K562 (cell line): ENCODE data around the gene OGDH. TPM values are rescaled to one million over a fixed set of nuclear protein-coding genes. Genes with fewer than 3 reads are reported as not detected.

Experiments
- BRCA1 ChIP-seq, 2 experiments: fragments of 450-650 bp in 1 of 2; sonication (generic) in 1 of 2; formaldehyde crosslinking in 1 of 2; IDR thresholded peaks; 2 replicates each; pipeline versions ENCODE4 v1.5.0 to v1.6.1; 2017 to 2020; ENCODE audit warnings: mild to moderate bottlenecking in 1 of 2, missing genetic modification reagents in 1 of 2
- PHTF2 ChIP-seq: fragments of 250-450 bp; sonication (Bioruptor Pico); IDR thresholded peaks from 2 replicates; pipeline ENCODE4 v1.5.0; 2021; ENCODE audit warnings: mild to moderate bottlenecking
- POLR3G ChIP-seq: IDR thresholded peaks from 2 replicates; pipeline ENCODE4 v1.6.1; 2011; ENCODE audit not compliant: insufficient read length, insufficient replicate concordance; ENCODE audit errors: extremely low read depth
- PRPF4 ChIP-seq: fragments of 200-400 bp; formaldehyde crosslinking; IDR thresholded peaks from one replicate; pipeline ENCODE4 v1.6.1; 2017; ENCODE audit warnings: low read length, low read depth, mild to moderate bottlenecking; ENCODE audit not compliant: insufficient read depth, poor library complexity, severe bottlenecking
- RCOR1 ChIP-seq, 2 experiments: IDR thresholded peaks; 2 replicates each; pipeline ENCODE4 v1.6.1; 2012; ENCODE audit warnings: low read depth in 2 of 2, low read length in 2 of 2, borderline replicate concordance in 1 of 2, improper control_type of control experiment in 1 of 2
- RFX5 ChIP-seq: IDR thresholded peaks from 2 replicates; pipeline ENCODE4 v1.6.1; 2011; ENCODE audit warnings: low read depth, mild to moderate bottlenecking, improper control_type of control experiment, low read length
- SRF ChIP-seq, 2 experiments: fragments of 250-450, 450-650 bp in 1 of 2; sonication (Bioruptor Pico) in 1 of 2; sonication (generic) in 1 of 2; formaldehyde crosslinking; IDR thresholded peaks; 2 replicates each; pipeline versions ENCODE4 v1.5.0 to v1.5.1; 2020 to 2022; ENCODE audit warnings: mild to moderate bottlenecking in 1 of 2, missing genetic modification reagents in 1 of 2
- STAT5A ChIP-seq: IDR thresholded peaks from 2 replicates; pipeline ENCODE4 v1.6.1; 2012; ENCODE audit warnings: low read length, inconsistent platforms, borderline replicate concordance
- TAL1 ChIP-seq: fragments of 450-650 bp; IDR thresholded peaks from 2 replicates; pipeline ENCODE4 v1.6.1; 2016; ENCODE audit warnings: mild to moderate bottlenecking
- ZNF121 ChIP-seq: sonication (generic); formaldehyde crosslinking; conservative IDR thresholded peaks from 2 replicates; pipeline ENCODE4 v1.8.0; 2022; ENCODE audit warnings: missing genetic modification reagents
- ZNF551 ChIP-seq: fragments of 250-450 bp; sonication (Bioruptor Pico); IDR thresholded peaks from 2 replicates; pipeline ENCODE4 v1.5.0; 2021; ENCODE audit warnings: mild to moderate bottlenecking, moderate library complexity
- ZNF76 ChIP-seq: fragments of 250-450 bp; sonication (Bioruptor Pico); IDR thresholded peaks from 2 replicates; pipeline ENCODE4 v1.4.0; 2020; ENCODE audit warnings: mild to moderate bottlenecking, moderate library complexity, borderline replicate concordance
- polyA plus RNA-seq, 8 experiments: library from polyadenylated mRNA; depleted of rRNA in 4 of 8; stranded (reverse) in 5 of 8; unstranded in 3 of 8; fragments of >200 nt; fragmentation: Nextera tagmentation in 2 of 8; fragmentation: Illumina TruSeq in 1 of 8; extraction: Ambion mirVana in 2 of 8; extraction: Trizol in 1 of 8; gene quantifications; 2 replicates each; pipeline versions ENCODE4 v1.2.1 to v1.2.3, GENCODE V29; 2011 to 2014; ENCODE audit warnings: inconsistent platforms in 1 of 8, missing spikeins in 1 of 8
- total RNA-seq, 7 experiments: library from RNA; depleted of rRNA in 6 of 7; stranded (reverse); fragments of >200 nt in 6 of 7; fragmentation: Illumina TruSeq in 2 of 7; extraction: Trizol in 2 of 7; gene quantifications; 2 replicates each; pipeline versions ENCODE4 v1.2.1 to v1.2.3, GENCODE V29; 2011 to 2021; ENCODE audit warnings: low replicate concordance in 1 of 7
- TF ChIP-seq, protein P1 (sequence below): fragments of 250-450 bp; sonication (Bioruptor Pico); IDR thresholded peaks from 2 replicates; pipeline ENCODE4 v1.4.0; 2020
- TF ChIP-seq, protein P2 (sequence below): sonication (generic); formaldehyde crosslinking; IDR thresholded peaks from 2 replicates; pipeline ENCODE4 v1.8.0; 2022; ENCODE audit warnings: missing genetic modification reagents, mild to moderate bottlenecking, borderline replicate concordance
- TF ChIP-seq, protein P3 (sequence below): fragments of 450-650 bp; IDR thresholded peaks from 2 replicates; pipeline ENCODE4 v1.7.1; 2018; ENCODE audit warnings: mild to moderate bottlenecking, low read depth; ENCODE audit not compliant: partially characterized antibody
- TF ChIP-seq, protein P4 (sequence below): fragments of 200-400 bp; formaldehyde crosslinking; IDR thresholded peaks from 2 replicates; pipeline ENCODE4 v1.6.1; 2017; ENCODE audit warnings: mild to moderate bottlenecking, low read depth, low read length, moderate library complexity

The OGDH gene
- total and polyA plus RNA-seq, 9 of the 15 experiments (the other 6 are each of a cell fraction or from before 2014, with no cell fraction given), result 3.1 to 80.3 (median 23.5) TPM

DNA sequence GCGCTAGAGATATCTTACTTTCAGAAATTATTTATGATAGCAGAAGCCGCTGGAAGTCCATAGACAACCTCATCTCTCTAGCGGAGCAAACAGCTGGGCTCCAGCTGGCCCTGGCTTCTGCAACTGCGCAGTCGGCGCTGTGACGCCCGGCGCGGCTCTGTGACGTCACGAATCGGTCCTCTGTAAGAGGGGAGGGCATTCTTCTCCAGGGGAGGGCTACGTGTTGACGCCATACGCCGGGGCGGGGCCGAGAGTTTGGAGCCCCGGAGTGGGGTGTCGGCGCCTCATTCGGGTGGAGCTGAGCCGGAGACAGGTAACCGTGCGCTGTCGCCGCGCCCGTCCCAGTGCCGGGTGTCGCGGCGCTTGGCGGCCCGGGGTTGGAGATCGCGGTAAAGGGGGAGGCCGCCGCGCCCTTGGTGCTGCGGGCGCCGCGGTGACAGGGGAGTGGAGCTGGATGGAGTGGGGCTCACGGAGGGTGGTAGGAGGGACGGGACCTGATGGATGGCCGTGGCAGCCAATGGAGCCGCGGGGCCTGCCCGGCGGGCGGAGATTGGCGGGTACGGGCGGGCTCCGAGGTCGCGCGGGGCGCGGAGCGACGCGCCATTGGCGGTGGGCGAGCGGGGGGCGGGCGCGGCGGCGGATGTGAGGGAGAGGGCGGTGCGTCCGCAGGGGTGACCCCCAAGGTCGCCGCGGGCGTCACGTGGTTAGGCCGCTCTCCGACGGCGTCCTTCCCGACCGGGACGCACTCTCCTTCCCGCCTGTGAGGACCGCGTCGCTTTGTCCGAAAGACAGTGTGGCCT lies at the start of gene OGDH (continued):
- TF ChIP-seq PRPF4 (no peak), PHTF2 (CRISPR knock-in tag) (no peak), STAT5A (no peak), ZNF551 (CRISPR knock-in tag) (no peak), ZNF121 (CRISPR knock-in tag) (no peak), ZNF76 (CRISPR knock-in tag) (no peak), RFX5 (peak; percentile 79; the same call in 1 of the 2 replicates), RCOR1 (IDR thresholded peaks at IDR 0.05; ENCODE audit: borderline replicate concordance in 1 of 2, low read depth in 2 of 2, low read length in 2 of 2) (0 out of 4 replicates have a peak, but pooled peaks of 1 of the 2 experiments have one; percentile 39), POLR3G (no peak), SRF (CRISPR knock-in tag; IDR thresholded peaks at IDR 0.05) (peak in 1 of 2 experiments; percentile 58; a peak in 2 of 4 replicates), TAL1 (no peak), BRCA1 (IDR thresholded peaks at IDR 0.05) (no peak), BRCA1 (CRISPR knock-in tag; IDR thresholded peaks at IDR 0.05) (no peak)
- TF ChIP-seq, protein P1, sequence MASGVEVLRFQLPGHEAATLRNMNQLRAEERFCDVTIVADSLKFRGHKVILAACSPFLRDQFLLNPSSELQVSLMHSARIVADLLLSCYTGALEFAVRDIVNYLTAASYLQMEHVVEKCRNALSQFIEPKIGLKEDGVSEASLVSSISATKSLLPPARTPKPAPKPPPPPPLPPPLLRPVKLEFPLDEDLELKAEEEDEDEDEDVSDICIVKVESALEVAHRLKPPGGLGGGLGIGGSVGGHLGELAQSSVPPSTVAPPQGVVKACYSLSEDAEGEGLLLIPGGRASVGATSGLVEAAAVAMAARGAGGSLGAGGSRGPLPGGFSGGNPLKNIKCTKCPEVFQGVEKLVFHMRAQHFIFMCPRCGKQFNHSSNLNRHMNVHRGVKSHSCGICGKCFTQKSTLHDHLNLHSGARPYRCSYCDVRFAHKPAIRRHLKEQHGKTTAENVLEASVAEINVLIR (CRISPR knock-in tag), result peak; percentile 97
- TF ChIP-seq, protein P2, sequence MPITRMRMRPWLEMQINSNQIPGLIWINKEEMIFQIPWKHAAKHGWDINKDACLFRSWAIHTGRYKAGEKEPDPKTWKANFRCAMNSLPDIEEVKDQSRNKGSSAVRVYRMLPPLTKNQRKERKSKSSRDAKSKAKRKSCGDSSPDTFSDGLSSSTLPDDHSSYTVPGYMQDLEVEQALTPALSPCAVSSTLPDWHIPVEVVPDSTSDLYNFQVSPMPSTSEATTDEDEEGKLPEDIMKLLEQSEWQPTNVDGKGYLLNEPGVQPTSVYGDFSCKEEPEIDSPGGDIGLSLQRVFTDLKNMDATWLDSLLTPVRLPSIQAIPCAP, result no peak
- TF ChIP-seq, protein P3, sequence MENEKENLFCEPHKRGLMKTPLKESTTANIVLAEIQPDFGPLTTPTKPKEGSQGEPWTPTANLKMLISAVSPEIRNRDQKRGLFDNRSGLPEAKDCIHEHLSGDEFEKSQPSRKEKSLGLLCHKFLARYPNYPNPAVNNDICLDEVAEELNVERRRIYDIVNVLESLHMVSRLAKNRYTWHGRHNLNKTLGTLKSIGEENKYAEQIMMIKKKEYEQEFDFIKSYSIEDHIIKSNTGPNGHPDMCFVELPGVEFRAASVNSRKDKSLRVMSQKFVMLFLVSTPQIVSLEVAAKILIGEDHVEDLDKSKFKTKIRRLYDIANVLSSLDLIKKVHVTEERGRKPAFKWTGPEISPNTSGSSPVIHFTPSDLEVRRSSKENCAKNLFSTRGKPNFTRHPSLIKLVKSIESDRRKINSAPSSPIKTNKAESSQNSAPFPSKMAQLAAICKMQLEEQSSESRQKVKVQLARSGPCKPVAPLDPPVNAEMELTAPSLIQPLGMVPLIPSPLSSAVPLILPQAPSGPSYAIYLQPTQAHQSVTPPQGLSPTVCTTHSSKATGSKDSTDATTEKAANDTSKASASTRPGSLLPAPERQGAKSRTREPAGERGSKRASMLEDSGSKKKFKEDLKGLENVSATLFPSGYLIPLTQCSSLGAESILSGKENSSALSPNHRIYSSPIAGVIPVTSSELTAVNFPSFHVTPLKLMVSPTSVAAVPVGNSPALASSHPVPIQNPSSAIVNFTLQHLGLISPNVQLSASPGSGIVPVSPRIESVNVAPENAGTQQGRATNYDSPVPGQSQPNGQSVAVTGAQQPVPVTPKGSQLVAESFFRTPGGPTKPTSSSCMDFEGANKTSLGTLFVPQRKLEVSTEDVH, result peak; percentile 86
- TF ChIP-seq, protein P4, sequence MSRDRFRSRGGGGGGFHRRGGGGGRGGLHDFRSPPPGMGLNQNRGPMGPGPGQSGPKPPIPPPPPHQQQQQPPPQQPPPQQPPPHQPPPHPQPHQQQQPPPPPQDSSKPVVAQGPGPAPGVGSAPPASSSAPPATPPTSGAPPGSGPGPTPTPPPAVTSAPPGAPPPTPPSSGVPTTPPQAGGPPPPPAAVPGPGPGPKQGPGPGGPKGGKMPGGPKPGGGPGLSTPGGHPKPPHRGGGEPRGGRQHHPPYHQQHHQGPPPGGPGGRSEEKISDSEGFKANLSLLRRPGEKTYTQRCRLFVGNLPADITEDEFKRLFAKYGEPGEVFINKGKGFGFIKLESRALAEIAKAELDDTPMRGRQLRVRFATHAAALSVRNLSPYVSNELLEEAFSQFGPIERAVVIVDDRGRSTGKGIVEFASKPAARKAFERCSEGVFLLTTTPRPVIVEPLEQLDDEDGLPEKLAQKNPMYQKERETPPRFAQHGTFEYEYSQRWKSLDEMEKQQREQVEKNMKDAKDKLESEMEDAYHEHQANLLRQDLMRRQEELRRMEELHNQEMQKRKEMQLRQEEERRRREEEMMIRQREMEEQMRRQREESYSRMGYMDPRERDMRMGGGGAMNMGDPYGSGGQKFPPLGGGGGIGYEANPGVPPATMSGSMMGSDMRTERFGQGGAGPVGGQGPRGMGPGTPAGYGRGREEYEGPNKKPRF, result no peak
